GM10266 (cell line): ENCODE data around the gene UNC45B.
"Not testable (repeated sequence)": the region's sequence is repeated elsewhere in the genome, so short reads cannot be mapped to it uniquely, and the experiment has no call there.

Experiments
- DNase-seq: peaks from one replicate; pipeline ENCODE4 v3.0.0; 2012; ENCODE audit errors: extremely low spot score
- TF ChIP-seq, protein P1 (sequence below): IDR thresholded peaks from 2 replicates; pipeline ENCODE4 v1.5.1; 2012; ENCODE audit warnings: mild to moderate bottlenecking, low read depth; ENCODE audit not compliant: control insufficient read depth, insufficient read depth; ENCODE audit errors: missing control alignments

Gene UNC45B, protein sequence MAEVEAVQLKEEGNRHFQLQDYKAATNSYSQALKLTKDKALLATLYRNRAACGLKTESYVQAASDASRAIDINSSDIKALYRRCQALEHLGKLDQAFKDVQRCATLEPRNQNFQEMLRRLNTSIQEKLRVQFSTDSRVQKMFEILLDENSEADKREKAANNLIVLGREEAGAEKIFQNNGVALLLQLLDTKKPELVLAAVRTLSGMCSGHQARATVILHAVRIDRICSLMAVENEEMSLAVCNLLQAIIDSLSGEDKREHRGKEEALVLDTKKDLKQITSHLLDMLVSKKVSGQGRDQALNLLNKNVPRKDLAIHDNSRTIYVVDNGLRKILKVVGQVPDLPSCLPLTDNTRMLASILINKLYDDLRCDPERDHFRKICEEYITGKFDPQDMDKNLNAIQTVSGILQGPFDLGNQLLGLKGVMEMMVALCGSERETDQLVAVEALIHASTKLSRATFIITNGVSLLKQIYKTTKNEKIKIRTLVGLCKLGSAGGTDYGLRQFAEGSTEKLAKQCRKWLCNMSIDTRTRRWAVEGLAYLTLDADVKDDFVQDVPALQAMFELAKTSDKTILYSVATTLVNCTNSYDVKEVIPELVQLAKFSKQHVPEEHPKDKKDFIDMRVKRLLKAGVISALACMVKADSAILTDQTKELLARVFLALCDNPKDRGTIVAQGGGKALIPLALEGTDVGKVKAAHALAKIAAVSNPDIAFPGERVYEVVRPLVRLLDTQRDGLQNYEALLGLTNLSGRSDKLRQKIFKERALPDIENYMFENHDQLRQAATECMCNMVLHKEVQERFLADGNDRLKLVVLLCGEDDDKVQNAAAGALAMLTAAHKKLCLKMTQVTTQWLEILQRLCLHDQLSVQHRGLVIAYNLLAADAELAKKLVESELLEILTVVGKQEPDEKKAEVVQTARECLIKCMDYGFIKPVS

DNA sequence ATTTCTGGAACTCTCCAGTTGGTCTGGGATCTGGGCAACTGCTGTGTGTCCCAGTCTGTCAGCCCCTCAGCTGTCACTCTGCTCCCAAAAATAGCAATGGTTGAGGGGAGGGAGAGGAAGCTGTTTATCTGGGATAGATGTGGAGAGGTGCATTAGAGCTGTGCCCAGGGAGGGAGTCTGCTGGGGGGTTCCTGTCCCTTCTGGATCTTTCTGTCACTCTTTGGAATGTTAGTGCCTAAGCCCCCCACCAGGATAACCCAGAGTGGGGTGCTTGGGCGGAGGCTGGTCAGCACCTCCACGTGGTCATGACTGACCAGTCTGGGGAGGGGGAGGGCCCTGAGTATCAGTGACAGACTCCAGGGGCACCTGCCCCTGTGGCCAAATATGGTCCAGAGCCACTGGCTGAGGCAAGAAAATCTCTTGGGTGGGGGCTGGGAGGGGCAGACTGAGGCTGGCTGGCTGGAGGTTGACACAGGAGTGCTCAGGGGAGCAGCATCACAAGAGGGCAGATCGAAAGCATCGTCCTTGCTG, at the start of gene UNC45B:
Gene UNC45B (plus strand): TSS at position 443 of the 531 bp plus-strand sequence. CDS start 447 bp downstream, outside the sequence.
- TF ChIP-seq, protein P1, sequence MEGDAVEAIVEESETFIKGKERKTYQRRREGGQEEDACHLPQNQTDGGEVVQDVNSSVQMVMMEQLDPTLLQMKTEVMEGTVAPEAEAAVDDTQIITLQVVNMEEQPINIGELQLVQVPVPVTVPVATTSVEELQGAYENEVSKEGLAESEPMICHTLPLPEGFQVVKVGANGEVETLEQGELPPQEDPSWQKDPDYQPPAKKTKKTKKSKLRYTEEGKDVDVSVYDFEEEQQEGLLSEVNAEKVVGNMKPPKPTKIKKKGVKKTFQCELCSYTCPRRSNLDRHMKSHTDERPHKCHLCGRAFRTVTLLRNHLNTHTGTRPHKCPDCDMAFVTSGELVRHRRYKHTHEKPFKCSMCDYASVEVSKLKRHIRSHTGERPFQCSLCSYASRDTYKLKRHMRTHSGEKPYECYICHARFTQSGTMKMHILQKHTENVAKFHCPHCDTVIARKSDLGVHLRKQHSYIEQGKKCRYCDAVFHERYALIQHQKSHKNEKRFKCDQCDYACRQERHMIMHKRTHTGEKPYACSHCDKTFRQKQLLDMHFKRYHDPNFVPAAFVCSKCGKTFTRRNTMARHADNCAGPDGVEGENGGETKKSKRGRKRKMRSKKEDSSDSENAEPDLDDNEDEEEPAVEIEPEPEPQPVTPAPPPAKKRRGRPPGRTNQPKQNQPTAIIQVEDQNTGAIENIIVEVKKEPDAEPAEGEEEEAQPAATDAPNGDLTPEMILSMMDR: no peak
- DNase-seq: no peak

DNA sequence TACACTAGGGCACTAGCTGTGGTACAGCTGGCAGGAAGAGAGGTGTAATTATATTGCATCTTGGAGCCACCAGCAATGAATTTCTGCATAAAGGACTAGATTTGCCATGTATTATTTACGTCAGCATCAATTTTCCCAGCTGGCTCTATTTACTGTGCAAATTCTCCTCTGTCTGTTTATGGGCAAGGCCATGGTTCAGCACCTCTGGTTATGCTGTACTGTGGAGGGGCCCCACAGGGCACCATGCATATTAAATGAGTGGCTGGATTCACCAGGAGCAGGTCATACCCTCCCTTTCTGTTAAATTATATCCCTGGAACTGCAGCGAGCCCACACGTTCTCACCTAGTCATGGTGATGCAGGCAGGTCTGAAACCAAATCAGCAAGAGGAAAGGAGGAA, 47.7 kb upstream of the UNC45B start:
- TF ChIP-seq, protein P1: no peak
- DNase-seq: no peak

DNA sequence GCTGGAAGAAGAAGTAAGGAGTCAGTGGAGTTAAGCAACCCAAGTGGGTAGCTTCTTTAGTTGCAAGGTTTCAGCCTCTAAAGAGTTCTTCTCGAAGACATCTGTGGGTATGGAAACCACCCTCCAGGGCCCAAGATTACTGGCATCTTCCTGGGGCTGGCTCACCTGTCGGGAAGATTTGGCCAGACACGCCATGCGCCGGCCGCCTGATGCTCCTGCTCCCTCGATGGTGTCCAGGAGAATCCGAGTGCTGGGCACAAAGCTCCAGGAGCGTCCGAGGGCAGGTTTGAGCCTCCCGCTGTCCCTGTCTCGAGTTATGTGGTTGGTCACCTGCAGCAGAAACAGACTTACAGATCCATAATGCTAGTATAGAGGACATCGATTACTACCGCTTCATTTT, 46.6 kb upstream of the UNC45B start:
- TF ChIP-seq, protein P1: no peak
- DNase-seq: no peak

DNA sequence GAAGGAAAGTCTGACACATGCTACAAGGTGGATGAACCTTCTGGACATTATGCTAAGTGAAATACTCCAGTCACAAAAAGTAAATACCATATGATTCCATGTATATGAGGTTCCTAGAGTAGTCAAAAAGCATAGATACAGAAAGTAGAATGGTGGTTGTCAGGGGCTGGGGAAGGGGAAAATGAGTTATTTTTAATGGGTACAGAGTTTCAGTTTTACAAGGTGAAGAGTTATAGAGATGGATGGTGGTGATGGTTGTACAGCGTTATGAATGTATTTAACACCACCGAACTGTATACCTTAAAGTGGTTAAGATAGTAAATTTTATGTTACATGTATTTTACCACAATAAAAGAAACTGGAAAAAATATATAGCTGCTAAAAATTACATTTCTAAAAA, 45.9 kb upstream of the UNC45B start:
- no peak for DNase-seq
- TF ChIP-seq, protein P1: no peak

DNA sequence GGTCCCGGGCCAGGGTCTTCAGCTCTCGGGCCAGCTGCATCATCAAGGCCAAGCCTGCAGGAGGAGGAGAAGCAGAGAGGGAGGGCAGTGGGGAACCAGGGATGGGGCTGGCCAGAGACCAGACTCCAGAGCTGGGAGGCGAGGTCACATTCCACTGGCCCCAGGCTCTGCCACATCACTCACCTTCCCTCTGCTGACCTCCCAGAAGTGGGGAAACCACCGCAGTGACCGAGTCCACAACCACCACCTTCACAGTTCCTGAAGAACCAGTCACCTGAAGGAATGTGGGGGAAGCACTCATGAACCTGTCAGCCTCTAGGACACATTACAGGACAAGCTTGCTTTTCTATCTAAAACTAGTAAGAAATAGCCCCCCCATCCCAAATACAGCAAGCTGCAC, 44.3 kb upstream of the UNC45B start:
- TF ChIP-seq, protein P1: no peak

DNA sequence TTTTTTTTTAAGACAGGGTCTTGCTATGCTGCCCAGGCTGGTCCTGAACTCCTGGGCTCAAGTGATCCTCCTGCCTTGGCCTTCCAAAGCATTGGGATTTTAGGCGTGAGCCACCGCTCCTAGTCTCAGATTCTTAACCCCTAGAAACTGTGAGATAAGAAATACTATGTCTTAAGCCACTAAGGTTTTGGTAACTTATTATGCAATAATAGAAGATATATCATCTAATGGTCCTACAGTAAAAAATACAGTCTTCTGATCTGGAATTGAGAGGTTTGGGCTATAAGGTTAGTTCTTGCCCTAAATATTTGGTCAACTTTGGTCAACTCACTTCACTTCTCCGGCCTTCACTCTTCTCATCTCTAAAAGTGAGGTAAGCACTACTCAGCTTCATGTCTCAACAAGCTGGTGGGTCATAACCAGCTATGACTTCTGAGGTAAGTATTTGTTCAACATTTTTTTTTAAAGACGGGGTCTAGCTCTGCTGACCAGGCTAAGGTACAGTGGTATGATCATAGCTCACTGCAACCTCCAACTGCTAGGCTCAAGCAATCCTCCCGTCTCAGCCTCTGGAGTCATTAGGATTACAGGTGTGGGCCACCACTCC, 42.7 kb upstream of the UNC45B start:
- no peak for DNase-seq
- TF ChIP-seq, protein P1: no peak

More for the DNA sequence above, 44.3 kb upstream of the UNC45B start:
- no peak for DNase-seq

DNA sequence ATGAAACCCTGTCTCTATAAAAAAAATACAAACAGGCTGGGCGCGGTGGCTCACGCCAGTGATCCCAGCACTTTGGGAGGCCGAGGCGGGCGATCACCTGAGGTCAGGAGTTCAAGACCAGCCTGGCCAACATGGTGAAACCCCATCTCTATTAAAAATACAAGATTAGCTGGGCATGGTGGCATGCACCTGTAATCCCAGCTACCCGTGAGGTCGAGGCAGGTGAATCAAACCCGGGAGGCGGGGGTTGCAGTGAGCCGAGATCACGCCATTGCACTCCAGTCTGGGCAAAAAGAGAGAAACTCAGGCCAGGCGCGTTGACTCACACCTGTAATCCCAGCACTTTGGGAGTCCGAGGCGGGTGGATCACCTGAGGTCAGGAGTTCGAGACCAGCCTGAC, 36.8 kb upstream of the UNC45B start:
- DNase-seq: not testable (repeated sequence)
